Measurements from ENCODE around the gene ATRN.

DNA sequence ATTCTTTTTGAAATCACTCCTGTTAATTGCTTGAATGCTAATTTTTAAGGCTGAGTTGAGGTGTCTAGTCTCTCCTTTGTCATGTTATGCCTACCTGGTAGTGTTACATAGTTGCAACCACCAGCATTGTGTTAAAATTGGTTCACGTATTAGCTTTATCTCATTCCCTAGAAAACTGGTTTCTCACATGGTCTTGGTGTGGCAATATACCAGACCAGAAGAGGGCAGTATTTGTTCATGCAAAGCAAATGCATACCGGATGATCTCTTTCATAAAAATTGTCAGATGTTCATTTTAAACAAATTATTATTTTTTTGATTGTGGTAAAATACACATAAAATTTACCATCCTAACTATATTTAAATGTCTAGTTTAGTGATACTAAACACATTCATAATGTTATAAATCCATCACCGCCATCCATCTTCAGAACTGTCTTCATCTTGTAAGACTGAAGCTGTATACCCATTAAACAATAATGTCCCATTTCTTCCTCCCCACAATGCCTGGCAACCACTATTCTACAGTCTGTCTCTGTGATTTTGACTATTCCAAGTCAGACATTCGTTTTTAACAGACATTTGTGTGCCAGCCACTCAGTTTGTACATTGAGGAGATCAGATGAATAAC is 92.8 kb downstream of the ATRN start:
- TF ChIP-seq, protein P1, sequence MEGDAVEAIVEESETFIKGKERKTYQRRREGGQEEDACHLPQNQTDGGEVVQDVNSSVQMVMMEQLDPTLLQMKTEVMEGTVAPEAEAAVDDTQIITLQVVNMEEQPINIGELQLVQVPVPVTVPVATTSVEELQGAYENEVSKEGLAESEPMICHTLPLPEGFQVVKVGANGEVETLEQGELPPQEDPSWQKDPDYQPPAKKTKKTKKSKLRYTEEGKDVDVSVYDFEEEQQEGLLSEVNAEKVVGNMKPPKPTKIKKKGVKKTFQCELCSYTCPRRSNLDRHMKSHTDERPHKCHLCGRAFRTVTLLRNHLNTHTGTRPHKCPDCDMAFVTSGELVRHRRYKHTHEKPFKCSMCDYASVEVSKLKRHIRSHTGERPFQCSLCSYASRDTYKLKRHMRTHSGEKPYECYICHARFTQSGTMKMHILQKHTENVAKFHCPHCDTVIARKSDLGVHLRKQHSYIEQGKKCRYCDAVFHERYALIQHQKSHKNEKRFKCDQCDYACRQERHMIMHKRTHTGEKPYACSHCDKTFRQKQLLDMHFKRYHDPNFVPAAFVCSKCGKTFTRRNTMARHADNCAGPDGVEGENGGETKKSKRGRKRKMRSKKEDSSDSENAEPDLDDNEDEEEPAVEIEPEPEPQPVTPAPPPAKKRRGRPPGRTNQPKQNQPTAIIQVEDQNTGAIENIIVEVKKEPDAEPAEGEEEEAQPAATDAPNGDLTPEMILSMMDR (conservative IDR thresholded peaks at IDR 0.05; ENCODE audit: low read length), result peak; percentile 95
- TF ChIP-seq EZH2phosphoT487 (IDR thresholded peaks at IDR 0.05; ENCODE audit: borderline replicate concordance, low read depth, low read length), result no peak

Data from OCI-LY7 (cell line).